Left lung (tissue), 10 donors: ENCODE measurements around the gene PAAF1. TPM values are rescaled to one million over a fixed set of nuclear protein-coding genes. Genes with fewer than 3 reads are reported as not detected.

Experiments
- ATAC-seq: fragments of 200-7000 bp; cut with Tn5 transposase; one replicate; pipeline ENCODE4 v1.9.1; 2020; ENCODE audit warnings: moderate library complexity
- DNase-seq, 4 donors: peaks; one replicate each; pipeline ENCODE4 v3.0.0-alpha.2; 2013 to 2020
- H3K27ac ChIP-seq, 2 donors: fragments of 200-600 bp; sonication (generic) in 1 of 2; one replicate each; pipeline versions ENCODE4 v1.5.0 to v1.8.0; 2020 to 2021
- H3K27me3 ChIP-seq, 2 donors: fragments of 200-600 bp; sonication (generic) in 1 of 2; one replicate each; pipeline versions ENCODE4 v1.5.0 to v1.8.0; 2020 to 2021
- H3K36me3 ChIP-seq, 2 donors: fragments of 200-600 bp; sonication (generic) in 1 of 2; one replicate each; pipeline versions ENCODE4 v1.5.0 to v1.8.0; 2020 to 2021
- H3K4me1 ChIP-seq, 2 donors: fragments of 200-600 bp; one replicate each; pipeline ENCODE4 v1.8.0; 2021
- H3K4me3 ChIP-seq, 2 donors: fragments of 200-600 bp; sonication (generic) in 1 of 2; one replicate each; pipeline versions ENCODE4 v1.5.0 to v1.8.0; 2020 to 2021; ENCODE audit warnings: mild to moderate bottlenecking in 1 of 2
- H3K9me3 ChIP-seq, 2 donors: fragments of 200-600 bp; sonication (generic) in 1 of 2; one replicate each; pipeline versions ENCODE4 v1.5.0 to v1.8.0; 2020 to 2021
- CTCF ChIP-seq, 2 donors: fragments of 200-600 bp; sonication (generic) in 1 of 2; IDR thresholded peaks; one replicate each; pipeline versions ENCODE4 v1.5.0 to v1.8.0; 2021; ENCODE audit warnings: antibody characterized with exemption in 2 of 2
- intact Hi-C, 2 donors: fragments of 100-400 bp; cut with DNase I; formaldehyde crosslinking; loops; one replicate each; pipeline versions ENCODE4 v1.11.2 to v1.14.2; 2022
- polyA plus RNA-seq, 6 donors: library from polyadenylated mRNA; unstranded; fragments of 120-200 nt; gene quantifications; one replicate each; pipeline ENCODE4 v1.2.1, GENCODE V29; 2013; ENCODE audit not compliant: insufficient read length in 6 of 6
- total RNA-seq, 2 donors: library from RNA; stranded (reverse); fragmentation: NEBNext Ultra II Directional; extraction: Animal tissue kit (Norgen Biotek cat#: 25700); gene quantifications; one replicate each; pipeline ENCODE4 v1.2.1, GENCODE V29; 2021
- donor health status: DM: no; HTN: yes; CAD: no.
- donor health status: DM: no; HTN: no; CAD: no.

The PAAF1 gene
- total and polyA plus RNA-seq, 8 donors, result 13.0 to 47.3 (median 34.3) TPM

- Histone ChIP-seq H3K4me1 (peaks cover 9 to 81% of the 10 kb centered on the region in 2 donors), H3K27ac (no peak overlapping the region)
Measured at GRCh38 chr11:73977856-73978519, 101.2 kb downstream of the PAAF1 start.

GRCh38 chr11:73978576-73979086, 101.8 kb downstream of the PAAF1 start:
- H3K4me3 ChIP-seq, result no peak overlapping the region
- H3K36me3 ChIP-seq, result peaks cover 0 to 65% of the 10 kb centered on the region in 2 donors
- TF ChIP-seq CTCF (IDR thresholded peaks at IDR 0.05), result no peak
- intact Hi-C loops, result loop anchor here in 1 of 2 donors (10.0 kb wide), 1 partner anchor 56 kb away; no protein-coding TSS in a partner anchor
- no peaks in the 10 kb centered on the region for H3K9me3 ChIP-seq
- peaks cover 9 to 82% of the 10 kb centered on the region in 2 donors for H3K4me1 ChIP-seq
- ATAC-seq (no peak), DNase-seq (no peak)
- peak overlapping the region in 1 of 2 donors; percentile 99 for H3K27ac ChIP-seq
- no peaks in the 10 kb centered on the region for H3K27me3 ChIP-seq

More at GRCh38 chr11:73977856-73978519, 101.2 kb downstream of the PAAF1 start:
- TF ChIP-seq CTCF (IDR thresholded peaks at IDR 0.05), result no peak
- ATAC-seq (no peak), DNase-seq (no peak)
- Histone ChIP-seq H3K4me3 (no peak overlapping the region), H3K36me3 (peaks cover 0 to 65% of the 10 kb centered on the region in 2 donors), H3K27me3 (no peaks in the 10 kb centered on the region), H3K9me3 (no peaks in the 10 kb centered on the region)
- intact Hi-C loops, result loop anchor here in 1 of 2 donors (10.0 kb wide), 1 partner anchor 57 kb away; no protein-coding TSS in a partner anchor

GRCh38 chr11:73980001-73980961, 103.5 kb downstream of the PAAF1 start:
- Histone ChIP-seq H3K27me3 (no peaks in the 10 kb centered on the region), H3K9me3 (no peaks in the 10 kb centered on the region), H3K36me3 (peaks cover 0 to 54% of the 10 kb centered on the region in 2 donors), H3K4me3 (peak overlapping the region in 1 of 2 donors; percentile 68), H3K27ac (peak overlapping the region in 1 of 2 donors; percentile 99), H3K4me1 (peaks cover 9 to 79% of the 10 kb centered on the region in 2 donors)
- ATAC-seq (peak; percentile 6), DNase-seq (peak in 3 of 4 donors; percentile 48 to 76 (median 71))
- no peak for TF ChIP-seq CTCF (IDR thresholded peaks at IDR 0.05)
- intact Hi-C loops, result no loop called here

Other genes starting within 250 kb of the PAAF1 start
- gene PLEKHB1, start 230.4 kb upstream of the PAAF1 start, total RNA-seq, result 10 to 100 TPM; 16.7 to 32.2 TPM
- 10 to 100 TPM in 5 of 6 donors, 1 to 10 TPM in 1; 8.8 to 37.9 (median 13.8) TPM for gene PLEKHB1, start 230.4 kb upstream of the PAAF1 start, polyA plus RNA-seq
- gene RAB6A, start 115.9 kb upstream of the PAAF1 start, total RNA-seq, result 100 to 1,000 TPM; 146 to 150 TPM
- 100 to 1,000 TPM in 5 of 6 donors, 10 to 100 TPM in 1; 93.7 to 120 (median 109) TPM for gene RAB6A, start 115.9 kb upstream of the PAAF1 start, polyA plus RNA-seq
- gene MRPL48, start 89.1 kb upstream of the PAAF1 start, total RNA-seq, result 10 to 100 TPM; 28.9 to 29.1 TPM
- gene MRPL48, start 89.1 kb upstream of the PAAF1 start, polyA plus RNA-seq, result 10 to 100 TPM; 44.7 to 56.8 (median 47.8) TPM
- 10 to 100 TPM; 44.0 to 66.8 TPM for gene COA4, start 153 bp upstream of the PAAF1 start, total RNA-seq
- gene COA4, start 153 bp upstream of the PAAF1 start, polyA plus RNA-seq, result 10 to 100 TPM; 48.1 to 59.5 (median 54.5) TPM
- 1 to 10 TPM; 1.2 to 2.1 TPM for gene DNAJB13, start 74.0 kb downstream of the PAAF1 start, total RNA-seq
- 1 to 10 TPM in 4 of 6 donors, under 1 TPM in 2; 0.78 to 4.8 (median 3.7) TPM for gene DNAJB13, start 74.0 kb downstream of the PAAF1 start, polyA plus RNA-seq
- 100 to 1,000 TPM in 1 of 2 donors, 10 to 100 TPM in 1; 70.0 to 142 TPM for gene UCP2, start 105.8 kb downstream of the PAAF1 start, total RNA-seq
- 10 to 100 TPM; 35.3 to 55.7 (median 40.6) TPM for gene UCP2, start 105.8 kb downstream of the PAAF1 start, polyA plus RNA-seq
- 1 to 10 TPM; 1.0 to 2.7 TPM for gene UCP3, start 132.1 kb downstream of the PAAF1 start, total RNA-seq
- gene UCP3, start 132.1 kb downstream of the PAAF1 start, polyA plus RNA-seq, result 1 to 10 TPM; 3.0 to 5.2 (median 4.1) TPM